Measurements from ENCODE around the gene ANKRD22.
"Not testable (repeated sequence)": the region's sequence is repeated elsewhere in the genome, so short reads cannot be mapped to it uniquely, and the experiment has no call there.

Gene ANKRD22

DNA sequence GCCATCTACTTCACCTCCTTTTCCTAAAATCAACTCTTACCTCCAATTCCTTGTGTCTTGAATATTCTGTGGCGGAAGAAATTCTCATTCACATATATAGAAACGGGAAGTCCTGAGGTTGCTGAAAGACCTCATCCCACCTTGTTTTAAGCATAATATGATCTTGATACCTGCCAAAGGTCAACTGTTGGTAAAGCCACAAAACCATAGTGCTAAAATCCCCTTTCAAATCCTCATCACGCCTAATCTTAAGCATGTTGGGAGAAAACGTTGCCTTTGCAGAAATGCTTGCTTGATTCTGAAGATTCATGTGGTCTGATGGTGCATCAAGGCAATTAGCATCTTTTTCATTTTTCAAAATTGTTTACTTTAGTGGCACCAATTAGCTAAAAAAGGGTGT lies 8.5 kb downstream of the ANKRD22 start:
- TF ChIP-seq, protein P1, sequence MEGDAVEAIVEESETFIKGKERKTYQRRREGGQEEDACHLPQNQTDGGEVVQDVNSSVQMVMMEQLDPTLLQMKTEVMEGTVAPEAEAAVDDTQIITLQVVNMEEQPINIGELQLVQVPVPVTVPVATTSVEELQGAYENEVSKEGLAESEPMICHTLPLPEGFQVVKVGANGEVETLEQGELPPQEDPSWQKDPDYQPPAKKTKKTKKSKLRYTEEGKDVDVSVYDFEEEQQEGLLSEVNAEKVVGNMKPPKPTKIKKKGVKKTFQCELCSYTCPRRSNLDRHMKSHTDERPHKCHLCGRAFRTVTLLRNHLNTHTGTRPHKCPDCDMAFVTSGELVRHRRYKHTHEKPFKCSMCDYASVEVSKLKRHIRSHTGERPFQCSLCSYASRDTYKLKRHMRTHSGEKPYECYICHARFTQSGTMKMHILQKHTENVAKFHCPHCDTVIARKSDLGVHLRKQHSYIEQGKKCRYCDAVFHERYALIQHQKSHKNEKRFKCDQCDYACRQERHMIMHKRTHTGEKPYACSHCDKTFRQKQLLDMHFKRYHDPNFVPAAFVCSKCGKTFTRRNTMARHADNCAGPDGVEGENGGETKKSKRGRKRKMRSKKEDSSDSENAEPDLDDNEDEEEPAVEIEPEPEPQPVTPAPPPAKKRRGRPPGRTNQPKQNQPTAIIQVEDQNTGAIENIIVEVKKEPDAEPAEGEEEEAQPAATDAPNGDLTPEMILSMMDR (conservative IDR thresholded peaks at IDR 0.05; ENCODE audit: low read depth, low read length): no peak
- H3K4me3 ChIP-seq (ENCODE audit: low read length): no peak overlapping the region
- DNase-seq (ENCODE audit: low read depth): no peak

DNA sequence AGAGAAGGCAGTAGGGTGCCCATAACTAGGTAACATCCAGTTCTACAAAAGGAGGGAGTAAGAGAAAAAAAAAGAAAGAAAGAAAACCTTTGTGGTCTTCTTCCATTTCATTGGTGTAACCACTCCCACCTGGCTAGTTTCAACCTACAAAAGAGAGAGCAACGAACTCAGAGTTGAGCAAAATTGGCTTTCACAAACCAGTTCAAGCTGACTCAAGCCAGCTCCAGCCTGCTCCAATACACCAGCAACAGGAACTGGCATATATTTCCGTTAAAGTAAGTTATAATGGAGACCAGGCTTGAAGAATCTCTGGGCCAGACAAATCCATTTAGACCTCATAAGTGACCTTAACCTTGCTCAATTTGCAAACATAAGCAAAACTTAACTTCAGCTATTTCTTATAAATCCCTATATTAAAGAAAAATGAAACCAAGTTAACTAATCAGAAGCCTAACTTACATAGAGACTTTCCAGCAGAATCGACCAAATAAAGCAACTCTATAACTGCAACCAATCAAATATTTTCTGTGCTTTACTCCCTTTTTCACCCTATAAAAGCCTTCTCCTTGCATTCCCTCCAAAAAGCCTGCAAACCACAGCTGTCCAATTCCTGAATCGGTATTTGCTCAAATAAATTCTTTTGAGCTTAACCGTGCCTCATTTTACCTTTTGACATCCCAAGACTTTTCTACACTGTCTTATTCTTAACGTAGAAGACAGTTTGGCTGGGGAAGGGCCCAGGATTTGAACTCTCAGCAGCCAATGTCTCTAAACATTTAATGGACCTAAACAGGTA lies 10.1 kb downstream of the ANKRD22 start:
- TF ChIP-seq, protein P1 (conservative IDR thresholded peaks at IDR 0.05; ENCODE audit: low read depth, low read length): no peak
- H3K4me3 ChIP-seq (ENCODE audit: low read length): no peak overlapping the region
- DNase-seq (ENCODE audit: low read depth): no peak

DNA sequence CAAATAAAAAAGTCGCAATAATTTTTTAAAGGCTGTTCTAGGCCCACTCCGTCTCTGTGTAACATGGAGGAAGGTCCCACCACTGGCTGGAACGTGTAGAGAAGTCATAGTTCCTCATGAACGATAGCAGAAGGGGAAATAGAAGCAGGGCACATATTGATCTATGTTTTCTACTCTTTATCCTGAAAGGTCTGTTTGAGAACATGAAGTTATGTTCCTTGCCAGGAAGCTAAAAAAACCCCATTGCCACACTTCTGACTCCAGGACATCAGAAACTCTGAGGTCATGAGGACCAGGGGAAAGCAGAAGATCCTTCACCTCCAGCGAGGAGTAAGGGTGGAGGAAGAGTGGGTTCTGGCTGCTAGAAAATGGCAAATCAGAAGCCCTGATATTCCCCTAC lies 10.8 kb downstream of the ANKRD22 start:
- DNase-seq (ENCODE audit: low read depth): no peak
- TF ChIP-seq, protein P1 (conservative IDR thresholded peaks at IDR 0.05; ENCODE audit: low read depth, low read length): no peak
- H3K4me3 ChIP-seq (ENCODE audit: low read length): no peak overlapping the region

DNA sequence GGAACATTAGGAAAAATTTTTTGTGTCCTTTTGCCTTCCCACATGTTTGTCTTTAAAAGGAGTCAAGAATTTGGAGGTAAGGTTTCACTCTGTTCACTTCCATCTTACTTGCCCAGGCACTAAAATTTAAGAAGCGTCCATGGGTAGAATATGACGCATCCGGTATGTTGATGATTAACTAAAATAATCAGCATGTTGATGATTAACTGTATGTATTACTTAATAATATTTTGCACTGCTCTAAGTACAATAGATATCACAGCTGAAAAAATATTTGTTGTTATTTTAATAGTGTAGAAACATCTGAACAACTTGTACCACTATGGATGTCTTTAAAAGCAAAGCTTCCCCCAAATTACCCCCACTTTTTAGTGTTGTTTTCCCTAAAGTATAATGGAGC lies 11.5 kb downstream of the ANKRD22 start:
- H3K4me3 ChIP-seq (ENCODE audit: low read length): no peak overlapping the region
- TF ChIP-seq, protein P1 (conservative IDR thresholded peaks at IDR 0.05; ENCODE audit: low read depth, low read length): no peak
- DNase-seq (ENCODE audit: low read depth): no peak

DNA sequence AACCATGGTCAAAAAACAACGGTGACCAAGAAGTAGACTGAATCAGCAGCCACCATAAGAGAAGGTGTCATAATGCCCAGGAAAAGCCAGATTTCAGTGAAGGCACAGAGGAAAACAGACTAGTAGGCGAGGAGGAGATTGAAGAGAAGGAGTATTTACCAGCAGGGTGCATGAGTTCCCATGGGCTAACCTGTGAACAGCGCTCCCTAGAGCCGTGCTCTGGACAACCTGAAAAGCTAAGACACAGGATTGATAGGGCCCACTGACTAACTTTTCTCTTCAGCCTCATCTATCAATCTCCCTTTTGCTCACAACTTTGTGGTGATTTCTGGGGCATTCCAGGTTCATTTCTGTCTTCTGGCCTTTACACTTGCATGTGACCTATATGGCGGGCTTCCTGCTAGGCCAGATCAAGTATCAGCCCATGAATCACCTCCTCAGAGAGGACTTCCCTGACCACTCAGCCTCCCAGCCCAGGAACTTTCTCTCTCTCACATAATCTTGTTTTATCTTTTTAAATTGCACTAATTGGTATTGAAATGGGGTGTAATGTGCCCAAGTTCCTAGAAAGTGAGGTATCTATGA lies 12.8 kb downstream of the ANKRD22 start:
- H3K4me3 ChIP-seq (ENCODE audit: low read length): no peak overlapping the region
- DNase-seq (ENCODE audit: low read depth): no peak
- TF ChIP-seq, protein P1 (conservative IDR thresholded peaks at IDR 0.05; ENCODE audit: low read depth, low read length): no peak

DNA sequence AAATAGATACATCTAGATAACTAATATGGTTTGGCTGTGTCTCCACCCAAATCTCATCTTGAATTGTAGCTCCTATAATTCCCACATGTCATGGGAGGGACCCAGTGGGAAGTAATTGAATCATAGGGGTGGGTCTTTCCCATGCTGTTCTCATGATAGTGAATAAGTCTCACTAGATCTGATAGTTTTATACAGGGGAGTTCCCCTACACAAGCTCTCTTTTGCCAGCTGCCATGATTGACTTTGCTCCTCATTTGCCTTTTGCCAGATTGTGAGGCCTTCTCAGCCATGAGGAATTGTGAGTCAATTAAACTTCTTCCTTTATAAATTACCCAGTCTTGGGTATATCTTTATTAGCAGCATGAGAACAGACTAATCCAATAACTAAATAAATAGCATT lies 14.0 kb downstream of the ANKRD22 start:
- DNase-seq (ENCODE audit: low read depth); H3K4me3 ChIP-seq (ENCODE audit: low read length): not testable (repeated sequence)

DNA sequence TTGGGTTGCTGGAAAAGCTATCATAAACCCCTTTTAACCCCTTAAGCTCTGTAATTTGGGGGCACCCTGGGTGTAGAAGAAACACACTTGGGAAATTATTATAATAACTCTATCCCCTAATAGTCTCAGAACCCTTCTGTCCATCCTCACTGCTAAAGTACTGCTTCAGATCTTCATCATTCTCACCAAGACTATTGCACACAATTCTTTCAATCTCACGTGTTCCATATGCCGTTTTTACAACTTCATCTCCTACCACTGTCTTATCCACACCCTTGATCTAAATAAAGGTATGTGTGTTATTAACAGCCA lies 15.8 kb downstream of the ANKRD22 start:
- no peak overlapping the region for H3K4me3 ChIP-seq (ENCODE audit: low read length)
- TF ChIP-seq, protein P1 (conservative IDR thresholded peaks at IDR 0.05; ENCODE audit: low read depth, low read length): no peak
- DNase-seq (ENCODE audit: low read depth): no peak

Data from retinal pigment epithelial cell (primary cell).